ENCODE results near the gene RTN4RL2.

DNA sequence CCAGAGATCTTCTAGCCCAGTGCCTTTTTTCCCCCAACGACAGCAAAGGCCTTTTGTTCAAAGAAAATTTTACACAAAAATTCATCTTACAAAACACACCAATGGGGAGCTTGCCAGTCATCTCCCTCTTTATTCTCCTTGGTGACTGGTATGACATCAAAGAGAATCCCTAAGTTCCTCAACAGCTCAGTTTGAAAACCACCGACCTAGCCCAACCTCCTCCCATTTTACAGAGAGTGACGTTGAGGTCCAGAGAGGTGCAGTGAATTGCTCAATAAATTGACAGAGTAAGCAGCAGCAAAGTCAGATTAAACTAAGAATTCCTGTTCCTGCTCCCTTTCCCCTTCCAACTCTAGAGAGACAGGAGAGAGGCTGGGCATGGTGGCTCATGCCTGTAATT lies 41.2 kb upstream of the RTN4RL2 start:
- TF ChIP-seq POLR2A (IDR thresholded peaks at IDR 0.05; ENCODE audit: low read length) (no peak), GATA1 (IDR thresholded peaks at IDR 0.05; ENCODE audit: low read depth, low read length) (no peak)
